ENCODE results near the gene UBE2F.

DNA sequence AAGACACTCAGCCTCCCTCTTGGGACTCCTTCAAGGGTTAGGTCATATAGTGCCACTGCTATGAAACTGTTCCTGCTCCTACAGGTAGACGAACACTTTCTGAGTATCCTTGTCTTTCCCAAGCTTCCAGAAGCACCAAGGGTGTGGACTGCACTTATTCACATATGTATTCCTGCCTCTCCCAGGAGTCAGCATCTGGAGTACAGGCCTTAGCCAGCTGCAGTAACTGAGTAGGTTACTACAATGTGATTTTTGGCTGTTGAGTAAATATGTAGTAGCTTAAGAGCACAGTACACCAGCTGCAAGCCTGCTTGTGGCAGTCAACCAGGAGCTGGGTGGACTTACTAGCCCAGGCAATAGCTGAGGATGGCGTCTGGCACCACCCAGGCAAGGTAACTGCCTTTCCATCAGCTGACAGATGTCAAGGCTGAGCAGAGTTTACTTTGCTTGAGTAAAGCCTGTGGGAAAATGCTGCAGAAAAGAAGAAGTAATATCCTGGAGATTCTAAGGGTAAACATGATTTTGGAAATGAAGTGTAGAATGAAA is 80.0 kb downstream of the UBE2F start:
- TF ChIP-seq, protein P1, sequence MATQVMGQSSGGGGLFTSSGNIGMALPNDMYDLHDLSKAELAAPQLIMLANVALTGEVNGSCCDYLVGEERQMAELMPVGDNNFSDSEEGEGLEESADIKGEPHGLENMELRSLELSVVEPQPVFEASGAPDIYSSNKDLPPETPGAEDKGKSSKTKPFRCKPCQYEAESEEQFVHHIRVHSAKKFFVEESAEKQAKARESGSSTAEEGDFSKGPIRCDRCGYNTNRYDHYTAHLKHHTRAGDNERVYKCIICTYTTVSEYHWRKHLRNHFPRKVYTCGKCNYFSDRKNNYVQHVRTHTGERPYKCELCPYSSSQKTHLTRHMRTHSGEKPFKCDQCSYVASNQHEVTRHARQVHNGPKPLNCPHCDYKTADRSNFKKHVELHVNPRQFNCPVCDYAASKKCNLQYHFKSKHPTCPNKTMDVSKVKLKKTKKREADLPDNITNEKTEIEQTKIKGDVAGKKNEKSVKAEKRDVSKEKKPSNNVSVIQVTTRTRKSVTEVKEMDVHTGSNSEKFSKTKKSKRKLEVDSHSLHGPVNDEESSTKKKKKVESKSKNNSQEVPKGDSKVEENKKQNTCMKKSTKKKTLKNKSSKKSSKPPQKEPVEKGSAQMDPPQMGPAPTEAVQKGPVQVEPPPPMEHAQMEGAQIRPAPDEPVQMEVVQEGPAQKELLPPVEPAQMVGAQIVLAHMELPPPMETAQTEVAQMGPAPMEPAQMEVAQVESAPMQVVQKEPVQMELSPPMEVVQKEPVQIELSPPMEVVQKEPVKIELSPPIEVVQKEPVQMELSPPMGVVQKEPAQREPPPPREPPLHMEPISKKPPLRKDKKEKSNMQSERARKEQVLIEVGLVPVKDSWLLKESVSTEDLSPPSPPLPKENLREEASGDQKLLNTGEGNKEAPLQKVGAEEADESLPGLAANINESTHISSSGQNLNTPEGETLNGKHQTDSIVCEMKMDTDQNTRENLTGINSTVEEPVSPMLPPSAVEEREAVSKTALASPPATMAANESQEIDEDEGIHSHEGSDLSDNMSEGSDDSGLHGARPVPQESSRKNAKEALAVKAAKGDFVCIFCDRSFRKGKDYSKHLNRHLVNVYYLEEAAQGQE (IDR thresholded peaks at IDR 0.05; ENCODE audit: insufficient read depth in 1 of 2, low read depth in 2 of 2, low read length in 1 of 2), result no peak
- TF ChIP-seq, protein P2, sequence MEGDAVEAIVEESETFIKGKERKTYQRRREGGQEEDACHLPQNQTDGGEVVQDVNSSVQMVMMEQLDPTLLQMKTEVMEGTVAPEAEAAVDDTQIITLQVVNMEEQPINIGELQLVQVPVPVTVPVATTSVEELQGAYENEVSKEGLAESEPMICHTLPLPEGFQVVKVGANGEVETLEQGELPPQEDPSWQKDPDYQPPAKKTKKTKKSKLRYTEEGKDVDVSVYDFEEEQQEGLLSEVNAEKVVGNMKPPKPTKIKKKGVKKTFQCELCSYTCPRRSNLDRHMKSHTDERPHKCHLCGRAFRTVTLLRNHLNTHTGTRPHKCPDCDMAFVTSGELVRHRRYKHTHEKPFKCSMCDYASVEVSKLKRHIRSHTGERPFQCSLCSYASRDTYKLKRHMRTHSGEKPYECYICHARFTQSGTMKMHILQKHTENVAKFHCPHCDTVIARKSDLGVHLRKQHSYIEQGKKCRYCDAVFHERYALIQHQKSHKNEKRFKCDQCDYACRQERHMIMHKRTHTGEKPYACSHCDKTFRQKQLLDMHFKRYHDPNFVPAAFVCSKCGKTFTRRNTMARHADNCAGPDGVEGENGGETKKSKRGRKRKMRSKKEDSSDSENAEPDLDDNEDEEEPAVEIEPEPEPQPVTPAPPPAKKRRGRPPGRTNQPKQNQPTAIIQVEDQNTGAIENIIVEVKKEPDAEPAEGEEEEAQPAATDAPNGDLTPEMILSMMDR (IDR thresholded peaks at IDR 0.05), result no peak
- TF ChIP-seq POLR2AphosphoS5 (IDR thresholded peaks at IDR 0.05; ENCODE audit: low read depth, low read length), result no peak
- TF ChIP-seq SIN3A (IDR thresholded peaks at IDR 0.05; ENCODE audit: borderline replicate concordance, insufficient read depth, low read depth, low read length), result no peak
- TF ChIP-seq TCF7L2 (IDR thresholded peaks at IDR 0.05; ENCODE audit: low read depth, low read length), result no peak
